Skin of body (tissue), 2 donors: ENCODE data around the gene STARD13. TPM values are rescaled to one million over a fixed set of nuclear protein-coding genes. Genes with fewer than 3 reads are reported as not detected.
"Not testable (repeated sequence)": the region's sequence is repeated elsewhere in the genome, so short reads cannot be mapped to it uniquely, and the experiment has no call there.

Experiments used
- DNase-seq: peaks from one replicate; lab custom pipeline; 2025; lab: John Stamatoyannopoulos, UW
- total RNA-seq: library from RNA; depleted of rRNA; stranded (reverse); fragments of >200 nt; gene quantifications from one replicate; pipeline ENCODE4 v1.2.3, GENCODE V29; 2014

Gene STARD13
- total RNA-seq, 1 donor from 2014 or later, result 38.7 TPM

GRCh38 chr13:33257841-33258807 is 27.4 kb downstream of the STARD13 start:
- no peak for DNase-seq

GRCh38 chr13:33256148-33256840 is 29.3 kb downstream of the STARD13 start:
- no peak for DNase-seq

GRCh38 chr13:33252135-33252534 is 33.4 kb downstream of the STARD13 start:
- no peak for DNase-seq

GRCh38 chr13:33251131-33251661 is 34.4 kb downstream of the STARD13 start:
- peak; percentile 80 for DNase-seq

GRCh38 chr13:33250609-33251008 is 34.9 kb downstream of the STARD13 start:
- DNase-seq, result peak; percentile 22

GRCh38 chr13:33249894-33250293 is 35.7 kb downstream of the STARD13 start:
- DNase-seq, result no peak

GRCh38 chr13:33249066-33249465 is 36.5 kb downstream of the STARD13 start:
- DNase-seq, result no peak

- no peak for DNase-seq
Observed at GRCh38 chr13:33245505-33246158, 39.9 kb downstream of the STARD13 start.

- no peak for DNase-seq
Observed at GRCh38 chr13:33244907-33245287, 40.7 kb downstream of the STARD13 start.

GRCh38 chr13:33244210-33244906 is 41.2 kb downstream of the STARD13 start:
- DNase-seq, result no peak

- DNase-seq, result no peak
Observed at GRCh38 chr13:33242984-33243617, 42.5 kb downstream of the STARD13 start.

- not testable (repeated sequence) for DNase-seq
Observed at GRCh38 chr13:33242372-33242771, 43.2 kb downstream of the STARD13 start.

- DNase-seq, result peak; percentile 30
Observed at GRCh38 chr13:33236021-33236420, 49.5 kb downstream of the STARD13 start.

GRCh38 chr13:33235564-33235963 is 50.0 kb downstream of the STARD13 start:
- DNase-seq, result no peak

- DNase-seq, result peak; percentile 45
Observed at GRCh38 chr13:33235078-33235477, 50.5 kb downstream of the STARD13 start.

- DNase-seq, result no peak
Observed at GRCh38 chr13:33233547-33233946, 52.0 kb downstream of the STARD13 start.

- DNase-seq, result no peak
Observed at GRCh38 chr13:33232883-33233282, 52.7 kb downstream of the STARD13 start.

GRCh38 chr13:33231339-33231738 is 54.2 kb downstream of the STARD13 start:
- no peak for DNase-seq

GRCh38 chr13:33230178-33230881 is 55.2 kb downstream of the STARD13 start:
- no peak for DNase-seq
